ENCODE measurements around the gene HCST.

HCST gene

DNA sequence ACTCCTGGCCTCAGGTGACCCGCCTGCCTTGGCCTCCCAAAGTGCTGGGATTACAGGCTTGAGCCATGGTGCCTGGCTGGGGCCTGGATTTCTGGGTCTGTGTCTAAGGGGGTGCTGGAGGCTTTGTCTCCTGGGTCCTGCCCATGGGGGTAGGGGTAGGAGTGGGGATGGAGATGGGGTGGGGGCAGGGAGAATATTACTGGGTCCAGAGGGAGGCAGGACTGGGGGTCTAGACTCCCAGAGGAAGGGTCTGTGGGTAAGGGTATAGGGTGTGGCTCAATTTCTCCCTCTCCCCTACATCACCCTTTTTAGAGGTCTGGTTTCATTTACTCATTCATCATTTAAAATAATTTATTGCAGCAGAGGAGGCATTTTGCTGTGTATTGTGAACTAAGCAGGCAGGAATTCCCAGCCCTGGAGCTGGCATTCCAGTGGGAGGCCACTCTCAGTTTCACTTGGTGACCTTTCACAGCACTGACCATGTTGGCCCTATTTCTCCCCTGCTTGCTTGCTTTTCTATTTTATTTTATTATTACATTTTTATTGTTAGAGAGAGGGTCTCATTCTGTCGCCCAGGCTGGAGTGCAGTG lies 1.2 kb upstream of the HCST start:
- DNase-seq (ENCODE audit: extremely low spot score), result no peak
- ChIA-PET CTCF (interaction anchor here (0.9 to 1.4 kb wide), 2 partner anchors 30 to 46 kb away, joined by 3 to 6 read pairs; no protein-coding TSS in a partner anchor), POLR2A (interaction anchor here (0.9 to 1.0 kb wide), 2 partner anchors 8 to 18 kb away, joined by 4 read pairs; no protein-coding TSS in a partner anchor)
- TF ChIP-seq, protein P1, sequence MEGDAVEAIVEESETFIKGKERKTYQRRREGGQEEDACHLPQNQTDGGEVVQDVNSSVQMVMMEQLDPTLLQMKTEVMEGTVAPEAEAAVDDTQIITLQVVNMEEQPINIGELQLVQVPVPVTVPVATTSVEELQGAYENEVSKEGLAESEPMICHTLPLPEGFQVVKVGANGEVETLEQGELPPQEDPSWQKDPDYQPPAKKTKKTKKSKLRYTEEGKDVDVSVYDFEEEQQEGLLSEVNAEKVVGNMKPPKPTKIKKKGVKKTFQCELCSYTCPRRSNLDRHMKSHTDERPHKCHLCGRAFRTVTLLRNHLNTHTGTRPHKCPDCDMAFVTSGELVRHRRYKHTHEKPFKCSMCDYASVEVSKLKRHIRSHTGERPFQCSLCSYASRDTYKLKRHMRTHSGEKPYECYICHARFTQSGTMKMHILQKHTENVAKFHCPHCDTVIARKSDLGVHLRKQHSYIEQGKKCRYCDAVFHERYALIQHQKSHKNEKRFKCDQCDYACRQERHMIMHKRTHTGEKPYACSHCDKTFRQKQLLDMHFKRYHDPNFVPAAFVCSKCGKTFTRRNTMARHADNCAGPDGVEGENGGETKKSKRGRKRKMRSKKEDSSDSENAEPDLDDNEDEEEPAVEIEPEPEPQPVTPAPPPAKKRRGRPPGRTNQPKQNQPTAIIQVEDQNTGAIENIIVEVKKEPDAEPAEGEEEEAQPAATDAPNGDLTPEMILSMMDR (IDR thresholded peaks at IDR 0.05; ENCODE audit: control extremely low read depth, extremely low read depth, low read depth, missing control alignments), result no peak

DNA sequence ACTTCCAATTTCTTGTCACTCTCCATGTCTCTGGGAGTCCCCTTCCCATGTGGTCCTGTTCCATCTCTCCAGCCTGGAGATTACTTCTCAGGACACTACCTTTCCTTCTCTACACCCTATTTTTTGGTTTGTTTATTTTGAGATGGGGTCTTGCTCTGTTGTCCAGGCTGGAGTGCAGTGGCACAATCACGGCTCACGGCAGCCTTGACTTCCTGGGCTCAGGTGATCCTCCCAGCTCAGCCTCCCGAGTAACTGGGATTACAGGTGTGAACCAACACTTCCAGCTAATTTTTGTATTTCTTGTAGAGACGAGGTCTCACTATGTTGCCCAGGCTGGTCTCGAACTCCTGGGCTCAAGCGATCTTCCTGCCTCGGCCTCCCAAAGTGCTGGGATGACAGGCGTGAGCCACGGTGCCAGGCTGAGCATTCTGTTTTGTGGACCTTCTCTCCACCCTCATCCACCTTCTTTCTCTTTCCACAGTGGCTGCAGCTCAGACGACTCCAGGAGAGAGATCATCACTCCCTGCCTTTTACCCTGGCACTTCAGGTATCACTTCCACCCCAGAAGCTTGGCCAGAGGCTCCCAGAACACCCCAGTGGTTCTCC lies 644 bp downstream of the HCST start:
- ChIA-PET CTCF (interaction anchor here (1.3 to 2.5 kb wide), 2 partner anchors 10 to 28 kb away, joined by 3 to 10 read pairs; no protein-coding TSS in a partner anchor), POLR2A (interaction anchor here (0.6 to 1.0 kb wide), 2 partner anchors 28 to 129 kb away, joined by 3 to 4 read pairs; no protein-coding TSS in a partner anchor)

DNA sequence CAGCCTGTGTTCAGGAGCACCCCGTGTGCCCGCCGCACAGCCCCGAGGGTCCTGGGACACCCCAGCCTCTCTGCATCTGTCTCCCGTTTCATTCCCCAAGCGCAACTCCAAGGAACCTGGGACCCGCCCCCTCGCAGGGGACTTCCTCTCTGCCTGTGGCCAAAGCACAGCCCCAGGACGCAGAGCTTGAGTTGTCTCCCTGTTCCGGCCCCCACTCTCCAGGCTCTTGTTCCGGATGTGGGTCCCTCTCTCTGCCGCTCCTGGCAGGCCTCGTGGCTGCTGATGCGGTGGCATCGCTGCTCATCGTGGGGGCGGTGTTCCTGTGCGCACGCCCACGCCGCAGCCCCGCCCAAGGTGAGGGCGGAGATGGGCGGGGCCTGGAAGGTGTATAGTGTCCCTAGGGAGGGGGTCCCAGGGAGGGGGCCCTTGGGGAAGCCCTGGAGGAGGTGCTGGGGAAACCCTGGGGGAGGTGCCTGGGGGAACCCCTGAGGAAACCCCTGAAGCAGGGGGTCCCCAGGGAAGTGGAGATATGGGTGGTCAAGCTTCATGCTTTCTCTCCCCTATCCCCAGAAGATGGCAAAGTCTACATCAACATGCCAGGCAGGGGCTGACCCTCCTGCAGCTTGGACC lies 1.3 kb downstream of the HCST start:
- peak; percentile 78 for DNase-seq (ENCODE audit: extremely low spot score)
- CTCF ChIA-PET, result interaction anchor here (1.3 to 2.5 kb wide), 3 partner anchors 11 to 27 kb away, joined by 3 to 10 read pairs (median 3); no protein-coding TSS in a partner anchor
- POLR2A ChIA-PET, result interaction anchor here (0.6 to 1.0 kb wide), 2 partner anchors 28 to 130 kb away, joined by 3 to 4 read pairs; no protein-coding TSS in a partner anchor
- TF ChIP-seq, protein P1 (IDR thresholded peaks at IDR 0.05; ENCODE audit: control extremely low read depth, extremely low read depth, low read depth, missing control alignments), result no peak

More for the DNA sequence above, 644 bp downstream of the HCST start:
- DNase-seq (ENCODE audit: extremely low spot score), result no peak
- TF ChIP-seq, protein P1 (IDR thresholded peaks at IDR 0.05; ENCODE audit: control extremely low read depth, extremely low read depth, low read depth, missing control alignments), result no peak

DNA sequence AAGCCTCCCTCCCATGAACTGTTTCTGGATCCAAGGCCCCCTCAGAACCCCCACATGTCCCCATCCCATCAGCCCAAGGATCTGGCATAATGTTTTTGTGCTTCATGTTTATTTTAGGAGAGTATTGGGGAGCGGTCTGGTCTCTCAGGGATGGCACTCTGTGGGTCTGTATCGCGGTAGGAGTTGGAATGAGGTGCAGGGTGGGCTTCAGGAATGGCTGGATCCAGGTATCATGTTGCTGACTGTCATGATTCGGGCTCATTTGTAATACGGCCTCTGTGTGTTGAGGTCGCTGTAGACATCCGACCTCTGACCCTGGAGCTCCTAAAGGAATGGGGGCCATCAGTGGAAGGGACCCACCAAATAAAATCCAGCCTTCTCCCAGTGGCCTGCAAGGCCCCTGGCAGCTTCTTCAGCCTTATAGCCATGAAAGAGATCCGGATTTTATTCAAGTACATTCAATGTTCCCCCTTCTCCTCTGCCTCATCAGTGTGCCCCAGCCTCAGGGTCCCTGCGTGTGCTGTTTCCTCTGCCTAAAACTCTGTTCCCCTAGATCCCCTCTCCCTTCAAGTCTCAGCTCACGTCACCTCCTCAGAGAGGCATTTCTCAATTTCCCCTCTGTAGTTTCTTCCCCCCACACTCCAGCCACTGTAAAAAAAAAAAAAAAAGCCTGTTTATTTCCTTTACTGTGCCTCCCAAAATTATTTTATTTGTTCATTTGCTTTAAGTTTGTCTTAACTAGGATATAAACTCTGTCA lies 2.2 kb downstream of the HCST start:
- ChIA-PET CTCF (interaction anchor here (1.3 to 2.5 kb wide), 3 partner anchors 11 to 27 kb away, joined by 3 to 10 read pairs (median 3); no protein-coding TSS in a partner anchor), POLR2A (no interaction called here)
- DNase-seq (ENCODE audit: extremely low spot score), result no peak
- TF ChIP-seq, protein P1 (IDR thresholded peaks at IDR 0.05; ENCODE audit: control extremely low read depth, extremely low read depth, low read depth, missing control alignments), result no peak

DNA sequence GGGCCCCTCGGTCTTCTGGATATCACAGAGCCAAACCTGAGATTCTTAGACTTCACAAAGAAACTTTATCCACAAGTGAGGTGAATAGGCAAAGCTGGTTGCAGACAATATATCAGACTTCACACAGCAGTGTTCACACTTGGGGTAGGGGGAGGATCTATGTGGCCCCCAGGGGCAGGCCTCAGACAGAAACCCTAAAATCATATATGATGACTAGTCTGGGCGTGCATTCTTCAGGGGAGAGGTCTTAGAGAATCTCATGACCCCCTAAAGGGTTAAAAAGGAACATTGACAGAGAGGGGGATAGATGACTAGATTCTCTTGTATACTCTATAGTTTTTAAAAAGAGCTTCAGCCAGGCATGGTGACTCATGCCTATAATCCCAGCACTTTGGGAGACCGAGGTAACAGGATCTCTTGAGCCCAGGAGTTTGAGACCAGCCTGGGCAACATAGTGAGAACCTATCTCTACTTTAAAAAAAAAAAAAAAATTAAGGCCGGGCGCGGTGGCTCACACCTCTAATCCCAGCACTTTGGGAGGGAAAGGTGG lies 2.9 kb downstream of the HCST start:
- no peak for DNase-seq (ENCODE audit: extremely low spot score)
- ChIA-PET POLR2A (no interaction called here), CTCF (interaction anchor here (1.4 to 2.0 kb wide), 2 partner anchors 23 to 26 kb away, joined by 5 to 8 read pairs; no protein-coding TSS in a partner anchor)
- TF ChIP-seq, protein P1 (IDR thresholded peaks at IDR 0.05; ENCODE audit: control extremely low read depth, extremely low read depth, low read depth, missing control alignments), result no peak

Measured in GM10248 (cell line).